Esophagus muscularis mucosa (tissue), 3 donors: ENCODE results near the gene IQCH.

Experiments used
- POLR2A ChIP-seq: fragments of 450-650 bp; IDR thresholded peaks from one replicate; pipeline ENCODE4 v1.6.1; 2017; ENCODE audit warnings: antibody characterized with exemption, moderate library complexity, mild to moderate bottlenecking, low read depth
- POLR2AphosphoS5 ChIP-seq, 2 donors: sonication (generic); formaldehyde crosslinking; IDR thresholded peaks; one replicate each; pipeline ENCODE4 v1.6.1; 2017; ENCODE audit warnings: antibody characterized with exemption in 2 of 2
- TF ChIP-seq, protein P1 (sequence below), 3 experiments: fragments of 200-600 bp in 2 of 3; fragments of 450-650 bp in 1 of 3; sonication (generic) in 2 of 3; IDR thresholded peaks; one replicate each; pipeline ENCODE4 v1.5.1; 2017 to 2019; ENCODE audit warnings: antibody characterized with exemption in 3 of 3, mild to moderate bottlenecking in 2 of 3, moderate library complexity in 1 of 3

DNA sequence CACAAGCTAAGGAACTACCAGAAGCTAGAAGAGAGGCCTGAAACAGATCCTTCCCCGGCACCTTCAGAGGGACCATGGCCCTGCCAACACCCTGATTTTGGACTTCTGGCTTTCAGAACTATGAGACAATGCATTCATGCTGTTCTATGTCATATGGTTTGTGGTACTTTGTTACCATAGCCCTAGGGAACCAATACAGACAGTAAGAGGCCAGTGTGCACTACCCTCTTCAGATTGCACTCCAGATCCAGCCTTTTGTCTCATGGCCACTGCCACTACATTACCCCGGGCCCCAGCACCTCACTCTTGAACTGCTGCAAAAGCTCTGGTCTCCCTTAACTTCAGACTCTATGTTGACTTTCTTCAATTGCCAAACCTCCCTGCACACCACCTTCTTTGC, 24.1 kb upstream of the IQCH start:
- TF ChIP-seq, protein P1, sequence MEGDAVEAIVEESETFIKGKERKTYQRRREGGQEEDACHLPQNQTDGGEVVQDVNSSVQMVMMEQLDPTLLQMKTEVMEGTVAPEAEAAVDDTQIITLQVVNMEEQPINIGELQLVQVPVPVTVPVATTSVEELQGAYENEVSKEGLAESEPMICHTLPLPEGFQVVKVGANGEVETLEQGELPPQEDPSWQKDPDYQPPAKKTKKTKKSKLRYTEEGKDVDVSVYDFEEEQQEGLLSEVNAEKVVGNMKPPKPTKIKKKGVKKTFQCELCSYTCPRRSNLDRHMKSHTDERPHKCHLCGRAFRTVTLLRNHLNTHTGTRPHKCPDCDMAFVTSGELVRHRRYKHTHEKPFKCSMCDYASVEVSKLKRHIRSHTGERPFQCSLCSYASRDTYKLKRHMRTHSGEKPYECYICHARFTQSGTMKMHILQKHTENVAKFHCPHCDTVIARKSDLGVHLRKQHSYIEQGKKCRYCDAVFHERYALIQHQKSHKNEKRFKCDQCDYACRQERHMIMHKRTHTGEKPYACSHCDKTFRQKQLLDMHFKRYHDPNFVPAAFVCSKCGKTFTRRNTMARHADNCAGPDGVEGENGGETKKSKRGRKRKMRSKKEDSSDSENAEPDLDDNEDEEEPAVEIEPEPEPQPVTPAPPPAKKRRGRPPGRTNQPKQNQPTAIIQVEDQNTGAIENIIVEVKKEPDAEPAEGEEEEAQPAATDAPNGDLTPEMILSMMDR (IDR thresholded peaks at IDR 0.05), result no peak
- TF ChIP-seq POLR2AphosphoS5 (IDR thresholded peaks at IDR 0.05), result no peak
- no peak for TF ChIP-seq POLR2A
